Astrocyte (in vitro differentiated cells and primary cell): ENCODE measurements around the gene RHOG. TPM values are rescaled to one million over a fixed set of nuclear protein-coding genes. Genes with fewer than 3 reads are reported as not detected.
A peak's percentile ranks its signal among the peaks of the same experiment; 100 is the strongest.

Source experiments
- DNase-seq: peaks from one replicate; pipeline ENCODE4 v3.0.0-alpha.2; 2010; ENCODE audit warnings: low read depth
- FAIRE-seq: peaks from 2 replicates; lab custom pipeline; 2011; peaks lifted over from hg19 to GRCh38; lab: Jason Lieb, UNC
- H2AFZ ChIP-seq: 2 replicates; pipeline ENCODE4 v1.6.0; 2012; ENCODE audit warnings: low read depth, low read length, inconsistent platforms
- H3K27ac ChIP-seq: 2 replicates; pipeline ENCODE4 v1.5.1; 2011; ENCODE audit warnings: low read depth, low read length, inconsistent platforms
- H3K27me3 ChIP-seq: 2 replicates; pipeline ENCODE4 v1.6.0; 2011; ENCODE audit warnings: low read length, inconsistent platforms; ENCODE audit not compliant: insufficient read depth
- H3K36me3 ChIP-seq: 2 replicates; pipeline ENCODE4 v1.5.1; 2011; ENCODE audit warnings: low read length, inconsistent platforms; ENCODE audit not compliant: insufficient read depth
- H3K4me1 ChIP-seq: 2 replicates; pipeline ENCODE4 v1.5.1; 2011; ENCODE audit warnings: low read length, inconsistent platforms; ENCODE audit not compliant: insufficient read depth
- H3K4me2 ChIP-seq: 2 replicates; pipeline ENCODE4 v1.6.0; 2012; ENCODE audit warnings: low read length, inconsistent platforms
- H3K4me3 ChIP-seq: 2 replicates; pipeline ENCODE4 v1.5.1; 2011; ENCODE audit warnings: low read depth, mild to moderate bottlenecking, low read length, inconsistent platforms; ENCODE audit not compliant: insufficient read depth
- H3K79me2 ChIP-seq: 2 replicates; pipeline ENCODE4 v1.6.0; 2012; ENCODE audit warnings: mild to moderate bottlenecking, low read length, inconsistent platforms; ENCODE audit not compliant: insufficient read depth
- H3K9ac ChIP-seq: 2 replicates; pipeline ENCODE4 v1.6.0; 2012; ENCODE audit warnings: mild to moderate bottlenecking, low read length, inconsistent platforms
- H3K9me3 ChIP-seq: 2 replicates; pipeline ENCODE4 v1.5.1; 2012; ENCODE audit warnings: low read depth, mild to moderate bottlenecking, low read length, inconsistent platforms; ENCODE audit not compliant: insufficient read depth
- H4K20me1 ChIP-seq: 2 replicates; pipeline ENCODE4 v1.6.0; 2012; ENCODE audit warnings: low read length, inconsistent platforms; ENCODE audit not compliant: insufficient read depth
- H3K27ac Mint-ChIP-seq: one replicate; pipeline ENCODE4 v1.8.0; 2021; ENCODE audit warnings: mild to moderate bottlenecking, mixed read lengths; ENCODE audit not compliant: unreplicated experiment
- H3K27me3 Mint-ChIP-seq: one replicate; pipeline ENCODE4 v1.8.0; 2021; ENCODE audit warnings: low read depth, mixed read lengths; ENCODE audit not compliant: unreplicated experiment
- H3K36me3 Mint-ChIP-seq: one replicate; pipeline ENCODE4 v1.8.0; 2021; ENCODE audit warnings: low read depth, mixed read lengths; ENCODE audit not compliant: unreplicated experiment
- H3K4me1 Mint-ChIP-seq: one replicate; pipeline ENCODE4 v1.8.0; 2021; ENCODE audit warnings: low read depth, mixed read lengths; ENCODE audit not compliant: unreplicated experiment
- H3K4me3 Mint-ChIP-seq: one replicate; pipeline ENCODE4 v1.8.0; 2021; ENCODE audit warnings: mild to moderate bottlenecking, moderate library complexity, mixed read lengths; ENCODE audit not compliant: unreplicated experiment
- H3K9me3 Mint-ChIP-seq: one replicate; pipeline ENCODE4 v1.8.0; 2021; ENCODE audit warnings: mild to moderate bottlenecking, mixed read lengths; ENCODE audit not compliant: unreplicated experiment
- CTCF ChIP-seq: IDR thresholded peaks from 2 replicates; pipeline ENCODE4 v1.5.1; 2011; ENCODE audit warnings: low read depth, mild to moderate bottlenecking, inconsistent platforms, low read length, moderate library complexity; ENCODE audit not compliant: insufficient read depth
- EZH2 ChIP-seq: IDR thresholded peaks from 2 replicates; pipeline ENCODE4 v1.6.1; 2012; ENCODE audit warnings: mild to moderate bottlenecking, low read length, inconsistent platforms; ENCODE audit not compliant: insufficient read depth
- total RNA-seq: library from RNA; stranded (reverse); gene quantifications from 2 replicates; pipeline ENCODE4 v1.2.1, GENCODE V29; 2021

The RHOG gene
- total RNA-seq, 1 donor from 2014 or later = 54.5 TPM

GRCh38 chr11:3834349-3834663 is 6.5 kb downstream of the RHOG start:
- Histone ChIP-seq H3K27ac (no peak overlapping the region), H4K20me1 (peaks cover 96% of the 10 kb centered on the region), H3K36me3 (peaks cover 7% of the 10 kb centered on the region), H3K4me2 (no peak overlapping the region), H3K4me3 (no peak overlapping the region), H3K27me3 (no peaks in the 10 kb centered on the region), H3K79me2 (peaks cover 97% of the 10 kb centered on the region), H3K9me3 (no peaks in the 10 kb centered on the region), H3K4me1 (peaks cover 10% of the 10 kb centered on the region), H3K9ac (no peak overlapping the region), H2AFZ (no peak overlapping the region)
- Mint-ChIP-seq H3K36me3 (peaks cover 17% of the 10 kb centered on the region), H3K27ac (peak overlapping the region; percentile 41), H3K9me3 (no peaks in the 10 kb centered on the region), H3K27me3 (no peaks in the 10 kb centered on the region), H3K4me1 (peaks cover 44% of the 10 kb centered on the region), H3K4me3 (no peak overlapping the region)
- no peak for DNase-seq
- TF ChIP-seq EZH2 (no peak), CTCF (no peak)
- no peak for FAIRE-seq

- TF ChIP-seq CTCF (no peak), EZH2 (no peak)
- DNase-seq = no peak
- Histone ChIP-seq H3K9me3 (no peaks in the 10 kb centered on the region), H3K27me3 (no peaks in the 10 kb centered on the region), H3K4me2 (no peak overlapping the region), H3K79me2 (peaks cover 89% of the 10 kb centered on the region), H2AFZ (no peak overlapping the region), H4K20me1 (peaks cover 93% of the 10 kb centered on the region), H3K27ac (no peak overlapping the region), H3K36me3 (peaks cover 7% of the 10 kb centered on the region), H3K4me1 (peaks cover 5% of the 10 kb centered on the region), H3K9ac (no peak overlapping the region), H3K4me3 (no peak overlapping the region)
- no peaks in the 10 kb centered on the region for H3K9me3 Mint-ChIP-seq
- H3K27ac Mint-ChIP-seq = no peak overlapping the region
- no peak for FAIRE-seq
- peaks cover 39% of the 10 kb centered on the region for H3K4me1 Mint-ChIP-seq
- H3K36me3 Mint-ChIP-seq = peaks cover 17% of the 10 kb centered on the region
- no peak overlapping the region for H3K4me3 Mint-ChIP-seq
- no peaks in the 10 kb centered on the region for H3K27me3 Mint-ChIP-seq
These were observed 7.3 kb downstream of the RHOG start for GRCh38 chr11:3833449-3833848.

- Histone ChIP-seq H3K4me3 (no peak overlapping the region), H3K27me3 (no peaks in the 10 kb centered on the region), H3K79me2 (peaks cover 88% of the 10 kb centered on the region), H3K27ac (no peak overlapping the region), H3K4me2 (no peak overlapping the region), H3K9me3 (no peaks in the 10 kb centered on the region), H3K9ac (no peak overlapping the region), H2AFZ (no peak overlapping the region), H4K20me1 (peaks cover 93% of the 10 kb centered on the region), H3K4me1 (peaks cover 5% of the 10 kb centered on the region), H3K36me3 (peaks cover 10% of the 10 kb centered on the region)
- no peaks in the 10 kb centered on the region for H3K27me3 Mint-ChIP-seq
- H3K9me3 Mint-ChIP-seq = no peaks in the 10 kb centered on the region
- H3K36me3 Mint-ChIP-seq = peaks cover 13% of the 10 kb centered on the region
- no peak overlapping the region for H3K27ac Mint-ChIP-seq
- FAIRE-seq (no peak), DNase-seq (no peak)
- H3K4me1 Mint-ChIP-seq = peaks cover 34% of the 10 kb centered on the region
- TF ChIP-seq EZH2 (no peak), CTCF (no peak)
- no peak overlapping the region for H3K4me3 Mint-ChIP-seq
These were observed 7.9 kb downstream of the RHOG start for GRCh38 chr11:3832816-3833215.
